A549 treated with AZD2906 at 1 μM for 4 hours (cell line): ENCODE measurements around the gene PSMB3. TPM values are rescaled to one million over a fixed set of nuclear protein-coding genes. Genes with fewer than 3 reads are reported as not detected.

Source experiments
- total RNA-seq: library from RNA; stranded (reverse); fragments of 200-300 nt; extraction: Qiagen RNA extraction; gene quantifications from 5 replicates; pipeline ENCODE4 v1.2.3, GENCODE V29; 2022

The PSMB3 gene
- 343 to 455 TPM (median 427 TPM) in 5 replicates for total RNA-seq

GRCh38 chr17:38752308-38753070, at the start of gene PSMB3:
TSS of gene PSMB3 (plus strand) at chr17:38752741. CDS start at chr17:38752827, 86 bp downstream.

GRCh38 chr17:38704606-38705522, 47.7 kb upstream of the PSMB3 start, which contains the start of gene MLLT6:
TSS of gene MLLT6 (plus strand) at chr17:38705273. CDS start at chr17:38705633, 360 bp downstream.

DNA sequence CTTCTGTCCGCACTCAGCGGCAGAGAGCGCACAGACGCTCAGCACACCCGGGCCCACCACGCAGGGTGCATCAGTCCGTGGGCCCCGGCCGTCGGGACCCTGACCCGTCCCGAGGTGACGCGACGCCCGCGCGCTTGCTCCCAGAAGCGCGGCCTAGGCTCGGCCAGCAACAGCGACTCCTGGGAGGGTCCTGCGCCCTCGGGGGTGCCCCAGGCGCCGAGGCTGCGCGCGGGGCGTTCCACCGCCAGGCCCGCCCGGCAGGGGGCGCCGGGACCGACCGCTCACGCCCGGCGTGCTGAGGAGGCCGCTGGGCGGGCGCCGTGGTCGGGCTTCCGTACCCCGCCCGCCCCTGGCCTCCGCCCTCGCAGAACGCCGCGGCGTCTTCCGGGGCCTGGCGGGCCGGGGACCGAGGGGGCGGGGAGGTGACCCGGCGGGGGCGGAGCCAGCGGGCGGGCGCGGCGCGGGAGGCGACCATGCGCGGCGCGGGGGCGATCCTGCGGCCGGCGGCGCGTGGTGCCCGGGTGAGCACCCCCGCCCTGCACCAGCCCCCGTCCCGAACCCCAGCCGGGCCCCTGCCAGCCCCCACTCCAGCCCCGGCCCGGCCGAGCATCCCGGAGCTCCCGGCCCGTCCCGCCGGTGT, 22.5 kb upstream of the PSMB3 start, which contains the start of gene CISD3:
Gene CISD3, plus strand, starts transcription at position 456 of the 640 bp plus-strand sequence. Its CDS starts 18 bp downstream, at position 474.

DNA sequence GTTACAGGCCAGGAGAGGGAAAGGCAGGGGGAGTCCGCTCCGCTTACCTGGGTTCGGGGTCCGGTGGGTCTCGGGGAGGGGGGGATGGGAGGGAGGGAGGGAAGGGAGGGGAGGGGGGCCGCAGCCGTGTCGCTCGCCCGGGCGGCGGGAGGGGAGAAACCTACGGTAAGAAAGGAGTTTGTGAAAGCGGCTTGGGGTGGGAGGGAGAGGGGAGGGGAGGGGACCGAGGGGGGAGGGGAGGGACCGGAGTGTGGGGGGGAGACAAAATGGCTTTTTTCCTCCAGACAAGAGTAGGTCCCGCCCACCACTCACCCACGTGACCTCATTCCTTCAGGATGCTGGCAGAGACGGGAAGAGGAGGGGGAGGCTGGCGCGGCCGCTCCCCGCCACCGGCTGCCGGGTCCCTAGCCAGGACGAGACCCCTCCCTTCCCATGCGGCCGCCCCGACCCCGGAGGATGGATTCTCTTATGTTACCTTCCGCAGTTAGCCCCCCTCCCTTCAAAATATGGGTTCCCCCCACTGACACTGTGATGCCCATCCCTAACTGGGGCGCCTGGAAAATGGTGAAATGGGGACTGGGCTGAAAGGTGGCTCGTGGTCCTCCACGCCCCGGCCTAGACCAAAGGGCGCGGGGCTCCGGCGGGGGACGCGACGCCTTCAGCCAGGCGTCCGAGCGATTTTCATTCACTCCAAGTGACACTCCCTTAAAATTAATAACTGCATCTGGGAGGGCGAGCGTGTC, 4.2 kb upstream of the PSMB3 start, which contains the start of gene PCGF2:
Gene PCGF2, minus strand, starts transcription at position 188 of the 743 bp plus-strand sequence. CDS start 7,934 bp downstream, outside the sequence.

GRCh38 chr17:38799501-38800236, 47.1 kb downstream of the PSMB3 start, which contains the start of gene PIP4K2B:
TSS of gene PIP4K2B (minus strand) at chr17:38799556. CDS start at chr17:38799424, 132 bp downstream.

Other genes with a start within 250 kb of the PSMB3 start
- gene SRCIN1, start 146.8 kb upstream of the PSMB3 start, total RNA-seq = 1.3 to 3.5 TPM (median 2.6 TPM) in 5 replicates
- 9.7 to 12.9 TPM (median 12.0 TPM) in 5 replicates for gene EPOP, start 77.8 kb upstream of the PSMB3 start, total RNA-seq
- gene MLLT6, start 47.5 kb upstream of the PSMB3 start, total RNA-seq = 23.4 to 30.4 TPM (median 25.0 TPM) in 5 replicates
- 43.2 to 102 TPM (median 95.5 TPM) in 5 replicates for gene CISD3, start 22.4 kb upstream of the PSMB3 start, total RNA-seq
- 32.8 to 60.3 TPM (median 58.9 TPM) in 5 replicates for gene PCGF2, start 4.4 kb upstream of the PSMB3 start, total RNA-seq
- gene PIP4K2B, start 46.8 kb downstream of the PSMB3 start, total RNA-seq = 37.9 to 41.0 TPM (median 38.2 TPM) in 5 replicates
- 20.1 to 27.4 TPM (median 21.2 TPM) in 5 replicates for gene CWC25, start 72.6 kb downstream of the PSMB3 start, total RNA-seq
- gene RPL23, start 101.0 kb downstream of the PSMB3 start, total RNA-seq = 2,603 to 2,797 TPM (median 2,659 TPM) in 5 replicates
- gene LASP1, start 117.3 kb downstream of the PSMB3 start, total RNA-seq = 239 to 256 TPM (median 252 TPM) in 5 replicates
- 0.02 TPM in 1 of 5 replicates, not detected in the others for gene FBXO47, start 214.7 kb downstream of the PSMB3 start, total RNA-seq